ENCODE data around the gene OXCT1.
"Not testable (repeated sequence)": the region's sequence is repeated elsewhere in the genome, so short reads cannot be mapped to it uniquely, and the experiment has no call there.

The OXCT1 gene

GRCh38 chr5:41773799-41774198 lies 96.4 kb downstream of the OXCT1 start:
- DNase-seq (ENCODE audit: low read depth in 2 of 2): no peak

DNA sequence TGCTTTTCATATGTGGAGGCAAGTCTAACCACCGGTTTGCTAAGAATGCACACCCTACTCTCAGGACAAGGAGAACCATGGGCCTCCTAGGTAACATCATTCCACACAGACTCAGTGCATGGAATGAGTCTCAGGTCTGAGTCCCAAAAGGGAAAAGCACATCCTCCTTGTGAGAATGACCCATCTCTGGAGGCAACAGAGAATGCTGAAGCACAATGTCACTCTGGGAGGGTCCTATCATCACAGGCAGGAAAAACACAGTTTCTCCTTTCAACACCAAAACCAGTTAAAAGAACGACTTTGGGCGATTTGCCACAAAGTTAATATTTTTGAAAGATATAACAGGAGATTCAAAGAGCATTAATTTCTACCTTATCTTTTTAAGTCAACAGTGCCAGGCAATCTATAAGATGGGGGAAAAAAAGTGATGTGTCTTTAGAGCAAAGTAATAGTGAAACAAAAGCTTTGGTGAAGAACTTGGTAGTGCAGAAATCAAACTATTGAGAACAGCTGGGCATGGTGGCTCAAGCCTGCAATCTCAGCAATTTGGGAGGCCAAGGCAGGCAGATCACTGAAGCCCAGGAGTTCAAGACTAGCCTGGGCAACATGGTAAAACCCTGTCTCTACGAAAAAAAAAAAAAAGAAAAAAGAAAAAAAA lies 97.3 kb downstream of the OXCT1 start:
- DNase-seq (ENCODE audit: low read depth in 2 of 2): no peak

DNA sequence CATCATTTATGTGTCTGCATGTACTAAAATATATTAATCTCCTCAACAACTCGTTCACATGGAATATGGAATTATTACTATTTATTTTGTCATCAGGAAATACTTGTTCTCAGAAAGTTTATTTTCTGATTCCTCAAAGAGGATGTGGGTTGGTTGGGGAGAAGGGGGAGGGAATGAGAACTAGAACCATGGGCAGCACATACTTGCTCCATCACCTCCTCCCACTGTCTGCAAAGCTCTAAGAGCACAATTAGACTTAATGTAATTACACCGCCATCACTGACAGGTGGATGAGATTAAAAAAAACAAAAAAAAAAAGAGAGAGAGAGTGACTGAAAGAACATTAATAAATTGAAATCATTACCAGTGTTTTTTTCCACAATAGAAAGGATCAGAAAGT lies 98.2 kb downstream of the OXCT1 start:
- no peak for DNase-seq (ENCODE audit: low read depth in 2 of 2)

GRCh38 chr5:41770799-41771198 lies 99.4 kb downstream of the OXCT1 start:
- DNase-seq (ENCODE audit: low read depth in 2 of 2): no peak

GRCh38 chr5:41768692-41769091 lies 101.5 kb downstream of the OXCT1 start:
- no peak for DNase-seq (ENCODE audit: low read depth in 2 of 2)

DNA sequence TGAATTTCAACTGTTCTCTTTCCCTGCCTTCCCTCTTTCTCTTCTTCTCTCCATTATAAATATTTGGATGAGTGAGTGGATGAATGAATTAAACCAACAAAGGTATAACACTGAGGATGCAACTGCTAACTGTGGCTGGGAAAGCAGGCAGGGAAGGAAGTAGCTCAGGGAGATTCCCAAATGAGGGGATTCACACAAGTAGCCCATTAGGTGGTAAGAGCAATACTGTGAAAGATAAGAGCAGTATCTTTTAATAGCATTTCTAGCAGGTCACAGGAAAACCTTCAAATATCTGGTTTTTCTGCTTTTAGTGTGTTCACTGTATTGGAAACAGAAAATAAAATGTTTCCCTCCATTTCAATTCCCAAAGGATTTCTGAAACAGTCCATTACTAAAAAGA lies 105.6 kb downstream of the OXCT1 start:
- no peak for DNase-seq (ENCODE audit: low read depth in 2 of 2)

DNA sequence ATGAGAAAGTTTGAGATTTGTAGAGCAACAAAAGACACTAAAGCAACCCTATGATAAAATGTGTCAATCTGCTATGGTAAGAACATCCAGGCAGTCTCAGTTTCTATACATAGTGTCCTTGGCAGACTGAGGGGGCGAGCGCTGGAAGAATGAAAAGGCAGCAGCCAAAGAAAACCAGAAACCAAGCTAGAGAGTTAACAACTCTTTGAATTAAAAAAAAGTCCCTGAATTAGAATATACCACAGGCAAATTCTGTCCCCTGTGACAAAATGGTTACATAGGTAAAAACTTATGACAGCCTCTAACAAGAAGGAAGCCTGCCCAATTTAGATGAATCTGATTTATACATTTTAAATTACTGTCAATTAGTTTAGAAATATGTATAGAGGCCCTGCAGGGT lies 106.7 kb downstream of the OXCT1 start:
- DNase-seq (ENCODE audit: low read depth in 2 of 2): no peak

DNA sequence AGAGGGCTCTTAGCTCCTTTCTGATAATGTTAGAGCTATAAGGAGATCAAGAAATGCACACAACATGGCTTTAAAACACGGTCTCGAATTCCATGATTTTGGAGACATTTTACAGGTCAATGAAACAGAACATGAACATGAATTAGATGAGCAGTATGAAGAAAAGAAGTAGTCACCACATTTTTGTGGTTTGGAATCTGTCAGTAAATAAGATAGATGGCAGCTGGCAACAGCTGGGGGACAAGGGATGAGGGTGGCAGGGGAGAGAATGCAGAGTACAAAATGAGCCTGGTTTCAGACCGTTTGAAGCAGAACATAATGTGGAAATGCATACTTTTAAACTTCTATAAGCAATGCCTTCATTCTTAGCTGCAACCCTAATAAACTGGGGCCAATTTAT lies 107.1 kb downstream of the OXCT1 start:
- DNase-seq (ENCODE audit: low read depth in 2 of 2): no peak

DNA sequence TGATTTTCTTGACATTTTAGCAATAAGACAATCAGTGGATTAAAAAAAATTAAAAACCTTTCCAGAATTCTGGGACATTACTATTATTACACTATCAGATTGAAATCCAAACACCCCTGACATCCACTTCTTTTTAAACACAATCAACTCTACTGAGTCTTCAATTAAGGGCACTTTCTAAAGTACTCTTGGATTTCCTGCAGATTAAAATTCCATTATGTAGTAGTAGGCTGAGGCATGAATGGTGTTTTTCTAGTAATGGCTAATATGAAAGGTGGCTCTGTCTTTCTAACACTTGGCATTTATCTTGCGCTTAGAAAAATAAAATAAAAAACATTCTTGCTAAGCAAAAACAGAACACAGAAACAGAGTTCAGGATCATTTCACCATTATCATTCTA lies 107.8 kb downstream of the OXCT1 start:
- no peak for DNase-seq (ENCODE audit: low read depth in 2 of 2)

DNA sequence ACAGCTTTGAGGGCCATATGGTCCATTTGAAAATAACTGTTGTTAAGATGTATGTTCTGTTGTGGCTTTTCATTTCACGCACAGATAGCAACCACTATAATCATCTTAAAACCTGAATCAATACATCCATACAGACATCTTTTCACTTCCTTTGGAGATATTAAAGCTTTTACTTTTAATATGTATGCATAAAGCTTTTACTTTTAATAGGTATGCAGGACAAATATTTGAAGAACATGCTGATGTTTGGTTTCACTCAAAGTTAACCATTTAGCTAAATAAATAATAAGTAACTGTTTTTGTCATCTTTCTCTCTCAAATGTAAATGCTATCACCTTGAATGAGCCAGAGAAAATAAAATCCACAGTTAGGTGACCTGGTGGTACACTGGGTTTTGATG lies 108.6 kb downstream of the OXCT1 start:
- DNase-seq (ENCODE audit: low read depth in 2 of 2): no peak

GRCh38 chr5:41755705-41756104 lies 114.5 kb downstream of the OXCT1 start:
- DNase-seq (ENCODE audit: low read depth in 2 of 2): no peak

- no peak for DNase-seq (ENCODE audit: low read depth in 2 of 2)
Observed at GRCh38 chr5:41754857-41755256, 115.4 kb downstream of the OXCT1 start.

GRCh38 chr5:41751867-41752266 lies 118.4 kb downstream of the OXCT1 start:
- DNase-seq (ENCODE audit: low read depth in 2 of 2): no peak

GRCh38 chr5:41748631-41749030 lies 121.6 kb downstream of the OXCT1 start:
- no peak for DNase-seq (ENCODE audit: low read depth in 2 of 2)

GRCh38 chr5:41747708-41748107 lies 122.5 kb downstream of the OXCT1 start:
- no peak for DNase-seq (ENCODE audit: low read depth in 2 of 2)

DNA sequence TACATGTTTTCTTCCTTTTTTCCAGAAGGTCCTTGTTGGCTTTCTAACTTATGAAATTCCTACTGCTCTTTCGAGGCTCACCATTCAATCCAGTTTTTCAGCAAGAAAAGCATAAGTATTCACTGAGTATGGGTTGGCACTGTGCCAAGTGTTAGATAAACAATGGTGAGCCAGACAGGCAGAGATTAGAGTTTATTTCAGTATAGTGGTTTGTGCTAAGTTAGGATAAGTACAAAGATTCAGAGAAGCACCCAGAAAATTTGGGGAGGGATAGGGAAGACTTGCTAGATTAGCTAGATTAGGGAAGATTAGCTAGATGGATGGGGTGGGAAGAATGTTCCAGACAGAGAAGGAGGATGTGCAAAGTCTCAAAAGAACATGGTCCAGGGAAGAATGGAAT lies 122.9 kb downstream of the OXCT1 start:
- no peak for DNase-seq (ENCODE audit: low read depth in 2 of 2)

- DNase-seq (ENCODE audit: low read depth in 2 of 2): not testable (repeated sequence)
Observed at GRCh38 chr5:41742608-41743007, 127.6 kb downstream of the OXCT1 start.

DNA sequence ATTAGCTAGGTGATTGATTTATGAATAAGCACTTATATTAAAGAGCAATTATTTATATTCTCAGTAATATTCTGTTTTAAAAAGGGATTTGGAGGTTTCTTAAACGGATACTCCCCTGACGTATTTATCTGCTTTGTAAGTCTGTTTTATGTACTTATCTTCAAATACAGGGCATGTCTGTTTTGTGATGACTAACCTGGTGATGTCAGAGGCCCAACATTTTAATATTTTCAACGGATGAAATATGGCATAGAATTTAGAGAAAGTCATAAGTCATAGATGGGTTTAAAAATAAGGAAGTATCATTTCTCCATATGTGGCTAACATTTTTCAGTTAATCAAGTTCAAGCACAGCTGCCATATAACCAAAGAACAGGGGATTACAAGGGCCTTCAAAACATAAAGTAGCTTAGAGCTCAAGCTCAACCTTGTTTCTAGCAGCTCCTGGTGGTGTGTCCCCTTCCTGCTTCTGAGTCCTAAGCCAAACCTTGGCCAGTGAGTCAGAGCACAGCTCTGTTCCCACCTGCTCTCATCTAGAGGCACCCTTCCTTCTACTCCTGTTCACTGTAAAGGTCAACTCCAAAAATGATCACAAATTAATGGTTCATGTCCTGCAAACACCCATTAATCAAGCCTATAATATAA lies 131.4 kb downstream of the OXCT1 start:
- no peak for DNase-seq (ENCODE audit: low read depth in 2 of 2)

GRCh38 chr5:41736641-41737040 lies 133.6 kb downstream of the OXCT1 start:
- no peak for DNase-seq (ENCODE audit: low read depth in 2 of 2)

- no peak for DNase-seq (ENCODE audit: low read depth in 2 of 2)
Observed at GRCh38 chr5:41735213-41735612, 135.0 kb downstream of the OXCT1 start.

GRCh38 chr5:41729381-41729780 lies 140.8 kb downstream of the OXCT1 start:
- not testable (repeated sequence) for DNase-seq (ENCODE audit: low read depth in 2 of 2)

DNA sequence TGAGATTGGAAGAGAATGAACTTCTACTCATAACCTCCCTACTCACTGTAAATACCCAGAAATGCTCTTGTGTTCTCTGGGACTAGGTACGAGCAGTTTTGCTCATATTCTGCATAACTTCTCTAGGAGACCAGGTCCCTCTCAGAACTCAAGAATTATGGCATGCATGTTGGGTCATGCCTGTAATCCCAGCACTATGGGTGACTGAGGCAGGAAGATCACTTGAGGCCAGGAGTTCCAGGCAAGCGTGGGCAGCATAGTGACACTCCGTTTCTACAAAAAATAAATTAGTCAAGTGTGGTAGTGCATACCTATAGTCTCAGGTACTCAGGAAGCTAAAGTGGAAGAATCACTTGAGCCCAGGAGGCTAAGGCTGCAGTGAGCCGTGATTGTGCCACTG lies 141.9 kb downstream of the OXCT1 start:
- DNase-seq (ENCODE audit: low read depth in 2 of 2): no peak

DNA sequence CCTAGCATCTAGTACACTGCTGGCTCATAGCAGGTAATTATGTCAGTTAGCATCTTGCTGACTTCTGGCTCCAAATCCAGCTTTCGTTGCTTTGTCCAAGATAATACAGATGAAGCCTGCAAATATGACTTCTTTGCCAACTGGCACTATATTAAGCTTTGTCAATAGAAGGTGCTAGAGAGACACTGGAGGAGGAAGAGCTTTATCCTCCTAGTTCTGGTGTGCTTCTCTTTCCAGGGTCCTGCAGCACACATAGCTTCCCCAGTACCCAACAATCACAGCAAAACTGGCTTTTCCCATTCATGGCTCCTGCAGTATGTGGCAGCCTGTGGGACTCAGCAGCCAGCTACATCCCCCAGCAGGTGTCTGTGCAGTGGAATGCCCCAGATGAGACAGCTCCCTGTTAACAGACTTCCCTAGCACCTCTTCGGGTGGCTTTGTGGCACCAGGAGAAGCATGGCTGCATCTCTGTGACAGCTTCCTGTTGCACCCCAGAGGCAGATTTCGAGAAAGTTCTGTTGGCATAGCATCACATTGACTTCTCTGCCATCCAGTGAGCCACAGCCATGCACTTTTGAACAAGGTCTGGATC lies 147.8 kb downstream of the OXCT1 start:
- DNase-seq (ENCODE audit: low read depth in 2 of 2): no peak

Measured in stimulated activated CD8-positive, alpha-beta memory T cell treated with anti-CD3 and anti-CD28 coated beads, Interleukin-7, amount 100 ng/mL, for 1 hour (primary cell).